ENCODE results near the gene GRM4.

GRCh38 chr6:34093206-34093605 is 52.7 kb downstream of the GRM4 start:
- TF ChIP-seq CTCF (conservative IDR thresholded peaks at IDR 0.05; ENCODE audit: low read depth, low read length) (no peak), EZH2 (IDR thresholded peaks at IDR 0.05; ENCODE audit: low read length, unreplicated experiment) (no peak)
